Measurements from ENCODE around the gene HELZ2.

GRCh38 chr20:63542031-63542559 lies 31.9 kb downstream of the HELZ2 start:
- TF ChIP-seq POLR2A (IDR thresholded peaks at IDR 0.05) (no peak), CTCF (IDR thresholded peaks at IDR 0.05) (no peak)
